HEK293T (cell line): Measurements from ENCODE around the gene RASGRP3.

Source experiments
- ARNT ChIP-seq: fragments of 450-650 bp; IDR thresholded peaks from 2 replicates; pipeline ENCODE4 v1.6.1; 2017; ENCODE audit warnings: mild to moderate bottlenecking
- BHLHE40 ChIP-seq: fragments of 450-650 bp; IDR thresholded peaks from 2 replicates; pipeline ENCODE4 v1.6.1; 2016; ENCODE audit warnings: mild to moderate bottlenecking, moderate library complexity, borderline replicate concordance
- CTBP1 ChIP-seq: fragments of 450-650 bp; IDR thresholded peaks from 2 replicates; pipeline ENCODE4 v1.6.1; 2016; ENCODE audit warnings: borderline replicate concordance
- ELF4 ChIP-seq: fragments of 450-650 bp; IDR thresholded peaks from 2 replicates; pipeline ENCODE4 v1.6.1; 2017; ENCODE audit warnings: antibody characterized with exemption
- FOXA1 ChIP-seq: fragments of 450-650 bp; IDR thresholded peaks from 2 replicates; pipeline ENCODE4 v1.6.1; 2016; ENCODE audit warnings: mild to moderate bottlenecking
- FOXM1 ChIP-seq: fragments of 450-650 bp; IDR thresholded peaks from 2 replicates; pipeline ENCODE4 v1.6.1; 2017; ENCODE audit warnings: mild to moderate bottlenecking, borderline replicate concordance
- HDGF ChIP-seq: fragments of 450-650 bp; IDR thresholded peaks from 2 replicates; pipeline ENCODE4 v1.6.1; 2017; ENCODE audit warnings: antibody characterized with exemption, borderline replicate concordance
- PKNOX1 ChIP-seq: fragments of 450-650 bp; IDR thresholded peaks from 2 replicates; pipeline ENCODE4 v1.6.1; 2016
- SP1 ChIP-seq: fragments of 450-650 bp; IDR thresholded peaks from 2 replicates; pipeline ENCODE4 v1.6.1; 2017
- SUZ12 ChIP-seq: fragments of 450-650 bp; IDR thresholded peaks from 2 replicates; pipeline ENCODE4 v1.6.1; 2016; ENCODE audit warnings: mild to moderate bottlenecking
- TARDBP ChIP-seq: fragments of 450-650 bp; IDR thresholded peaks from 2 replicates; pipeline ENCODE4 v1.6.1; 2016

GRCh38 chr2:33488715-33489540, 12.5 kb downstream of the RASGRP3 start:
- TF ChIP-seq FOXM1 (no peak), BHLHE40 (no peak), SUZ12 (no peak), TARDBP (no peak), CTBP1 (no peak), ARNT (no peak), PKNOX1 (no peak), ELF4 (no peak), SP1 (no peak), FOXA1 (no peak), HDGF (no peak)
